AG20443 (cell line): ENCODE results near the gene ZNF318.
"Not testable (repeated sequence)": the region's sequence is repeated elsewhere in the genome, so short reads cannot be mapped to it uniquely, and the experiment has no call there.

Experiments used
- DNase-seq: peaks from one replicate; pipeline ENCODE4 v3.0.0; 2012; ENCODE audit warnings: low spot score, mixed read lengths

Gene ZNF318

DNA sequence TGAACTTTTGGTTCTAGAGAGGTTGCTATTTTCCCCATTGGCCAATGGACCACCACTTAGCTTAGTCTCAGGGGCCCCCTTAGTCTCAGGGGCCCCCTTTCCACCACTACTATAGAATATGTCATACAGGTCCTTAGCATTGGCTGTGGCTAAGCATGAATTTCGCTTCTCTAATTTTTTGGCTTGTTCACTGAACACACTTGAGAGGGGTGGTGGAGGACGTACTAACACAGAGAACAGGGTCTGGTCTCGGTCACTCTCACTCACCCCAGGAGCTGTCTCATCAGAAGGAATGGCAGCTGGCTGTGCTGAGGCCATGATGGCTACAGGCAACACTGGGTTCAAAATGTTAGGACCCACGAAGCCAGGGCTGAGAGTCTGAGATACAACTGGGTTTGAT lies 30.3 kb downstream of the ZNF318 start:
- DNase-seq = no peak

GRCh38 chr6:43338243-43338642 lies 31.2 kb downstream of the ZNF318 start:
- DNase-seq = no peak

DNA sequence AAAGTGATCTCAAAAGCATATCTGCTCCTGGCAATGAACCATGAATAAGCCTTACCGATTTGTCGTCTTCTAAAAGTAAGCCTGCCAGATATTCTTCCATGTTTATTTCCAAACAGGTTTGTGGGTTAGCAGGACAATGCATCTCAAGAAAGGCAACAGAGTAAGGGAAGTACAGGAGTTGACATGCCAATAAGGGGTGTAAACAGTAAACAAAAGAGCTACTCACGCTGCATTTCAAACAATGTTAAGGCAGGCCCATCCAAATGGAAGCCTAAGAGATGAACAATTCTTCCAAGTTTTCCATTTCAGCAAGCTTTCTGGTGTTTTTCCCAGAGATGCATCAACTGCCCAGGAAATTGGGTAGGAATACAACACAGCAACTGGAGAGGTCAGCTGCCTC lies 33.1 kb downstream of the ZNF318 start:
- DNase-seq = no peak

- no peak for DNase-seq
These were observed 34.0 kb downstream of the ZNF318 start for GRCh38 chr6:43335469-43335868.

- DNase-seq = peak; percentile 64
These were observed 34.9 kb downstream of the ZNF318 start for GRCh38 chr6:43334466-43335095.

DNA sequence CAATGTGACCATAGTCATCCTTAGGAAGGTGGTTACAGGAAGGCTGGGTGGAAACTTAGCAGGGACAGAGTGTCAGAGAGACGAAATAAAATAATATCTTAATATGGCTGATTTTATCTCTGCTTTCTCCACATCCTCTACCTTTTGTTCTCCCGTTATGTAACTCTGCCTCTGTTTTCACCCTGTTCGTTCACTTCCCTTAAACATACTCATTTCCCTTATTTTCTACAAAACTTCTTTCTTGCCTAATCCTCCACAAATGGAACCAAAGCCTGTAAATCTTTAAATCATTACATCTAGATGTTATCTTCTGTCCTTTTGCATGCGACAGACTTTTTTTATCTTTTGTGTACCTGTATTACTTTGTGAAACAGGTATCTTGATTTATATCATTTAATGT lies 37.6 kb downstream of the ZNF318 start:
- DNase-seq = no peak

GRCh38 chr6:43331470-43331869 lies 38.0 kb downstream of the ZNF318 start:
- no peak for DNase-seq

- DNase-seq = no peak
These were observed 40.9 kb downstream of the ZNF318 start for GRCh38 chr6:43328528-43328927.

DNA sequence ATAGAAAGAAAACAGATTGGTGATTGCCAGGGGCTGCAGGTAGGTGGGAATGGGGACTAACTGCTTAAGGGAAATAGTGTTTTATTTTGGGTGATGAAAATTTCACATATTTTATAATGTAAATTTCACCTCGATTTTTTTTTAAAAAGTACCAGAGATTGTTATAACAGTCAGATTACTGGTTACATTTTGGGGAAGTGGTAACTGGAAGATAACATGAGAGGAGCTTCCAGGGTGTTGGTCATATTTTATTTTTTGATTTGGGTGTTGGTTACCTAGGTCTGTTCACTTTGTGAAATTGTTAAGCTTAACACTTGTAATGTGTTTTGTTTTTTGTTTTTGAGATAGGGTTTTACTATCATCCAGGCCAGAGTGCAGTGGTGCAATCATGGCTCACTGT lies 43.6 kb downstream of the ZNF318 start:
- DNase-seq = no peak

DNA sequence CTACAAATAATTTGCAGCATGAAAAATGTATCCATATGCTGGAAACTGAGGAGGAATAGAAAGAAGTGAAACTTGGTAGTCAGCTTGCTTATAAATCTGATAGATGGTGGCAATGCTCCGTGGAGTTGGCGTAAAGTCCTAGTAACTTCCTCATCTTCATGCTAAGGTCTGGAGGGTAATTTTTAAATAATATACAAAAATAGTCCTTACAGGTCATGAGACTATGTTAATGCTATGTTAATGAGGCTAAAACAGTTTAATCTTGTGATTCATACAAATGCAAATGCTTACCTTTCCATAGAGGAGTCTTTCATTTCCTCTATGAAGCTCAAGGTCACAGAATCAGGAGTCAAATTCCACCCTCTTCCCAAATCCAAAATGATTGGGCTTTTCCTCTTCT lies 51.4 kb downstream of the ZNF318 start:
- no peak for DNase-seq

- DNase-seq = no peak
These were observed 55.6 kb downstream of the ZNF318 start for GRCh38 chr6:43313813-43314212.

DNA sequence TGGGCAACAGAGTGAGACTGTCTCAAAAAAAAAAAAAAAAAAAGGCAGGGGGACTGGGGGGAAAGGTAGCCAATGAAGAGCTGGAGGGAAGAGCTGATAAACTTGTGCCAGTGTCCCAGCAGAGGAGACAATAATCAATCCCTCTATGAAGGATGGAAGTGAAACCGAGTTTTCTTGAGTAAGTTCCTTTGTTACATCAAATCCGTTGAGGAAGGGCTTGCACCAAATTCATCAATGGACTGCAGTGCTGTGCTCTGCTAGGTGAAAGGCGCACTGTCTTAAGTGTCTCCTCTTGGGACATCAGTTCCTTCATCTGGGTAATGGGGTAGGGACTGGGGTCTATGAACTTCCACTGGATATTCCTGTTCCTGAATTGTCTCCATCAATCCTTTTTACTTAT lies 57.8 kb downstream of the ZNF318 start:
- DNase-seq = no peak

GRCh38 chr6:43310624-43311023 lies 58.8 kb downstream of the ZNF318 start:
- no peak for DNase-seq

- DNase-seq = no peak
These were observed 59.3 kb downstream of the ZNF318 start for GRCh38 chr6:43310134-43310533.

GRCh38 chr6:43308990-43309477 lies 60.4 kb downstream of the ZNF318 start:
- no peak for DNase-seq

- peak; percentile 70 for DNase-seq
These were observed 61.1 kb downstream of the ZNF318 start, which contains the start of gene CRIP3 for GRCh38 chr6:43308101-43308989. Gene CRIP3, minus strand, starts transcription at chr6:43308826. Its CDS starts 34 bp downstream, at chr6:43308792.

DNA sequence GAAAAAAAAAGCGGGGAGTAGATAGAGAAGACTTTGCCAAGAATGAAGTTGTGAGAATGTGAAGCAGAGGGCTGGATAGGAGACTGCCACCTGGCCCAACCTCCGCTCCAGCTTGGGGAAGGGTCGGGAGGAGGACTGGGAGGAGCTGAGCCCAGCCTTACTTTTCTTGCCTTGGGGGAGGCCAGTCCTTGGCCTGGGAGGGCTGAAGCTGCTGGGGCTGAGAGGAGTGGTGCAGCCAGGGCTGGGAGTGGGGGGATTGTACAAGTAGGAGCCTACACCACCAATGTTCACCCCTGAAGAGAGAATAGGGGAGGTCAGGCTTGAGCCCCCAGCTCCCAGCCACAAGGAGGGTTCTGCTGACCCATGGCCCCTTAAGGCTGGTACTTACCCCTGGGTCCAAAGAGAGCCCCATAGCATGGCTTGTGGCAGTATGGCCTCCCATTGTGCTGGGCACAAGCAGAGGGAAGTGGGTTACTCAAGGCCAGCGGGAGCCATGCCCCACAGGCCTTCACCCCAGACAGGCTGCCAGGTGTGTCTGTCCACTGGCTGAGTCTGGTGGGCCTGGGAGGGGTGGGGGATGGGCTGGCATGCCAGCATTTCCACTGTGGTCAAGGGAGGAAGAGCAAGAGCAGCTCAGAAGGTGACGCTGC lies 61.9 kb downstream of the ZNF318 start:
- DNase-seq = no peak

GRCh38 chr6:43306086-43306485 lies 63.4 kb downstream of the ZNF318 start:
- no peak for DNase-seq

GRCh38 chr6:43304882-43305281 lies 64.6 kb downstream of the ZNF318 start:
- no peak for DNase-seq

DNA sequence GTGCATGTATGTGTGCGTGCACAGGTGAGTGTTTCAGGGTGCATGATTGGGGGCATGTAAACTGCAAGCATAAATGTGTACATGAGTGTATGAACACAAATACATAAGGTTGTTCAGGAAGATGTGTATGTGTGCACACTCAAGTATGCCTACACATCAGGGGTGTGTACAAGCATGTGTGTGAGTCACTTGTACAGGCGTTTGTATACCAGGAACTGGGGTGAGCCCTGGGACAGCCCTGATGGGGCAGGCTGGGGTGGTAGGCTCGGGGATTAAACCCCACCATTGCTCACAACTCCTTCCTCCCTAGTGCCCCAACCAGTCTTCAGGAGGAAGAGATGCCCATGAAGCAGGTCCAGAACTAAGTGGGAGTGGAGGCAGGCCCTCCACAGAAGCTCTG lies 65.1 kb downstream of the ZNF318 start:
- no peak for DNase-seq

DNA sequence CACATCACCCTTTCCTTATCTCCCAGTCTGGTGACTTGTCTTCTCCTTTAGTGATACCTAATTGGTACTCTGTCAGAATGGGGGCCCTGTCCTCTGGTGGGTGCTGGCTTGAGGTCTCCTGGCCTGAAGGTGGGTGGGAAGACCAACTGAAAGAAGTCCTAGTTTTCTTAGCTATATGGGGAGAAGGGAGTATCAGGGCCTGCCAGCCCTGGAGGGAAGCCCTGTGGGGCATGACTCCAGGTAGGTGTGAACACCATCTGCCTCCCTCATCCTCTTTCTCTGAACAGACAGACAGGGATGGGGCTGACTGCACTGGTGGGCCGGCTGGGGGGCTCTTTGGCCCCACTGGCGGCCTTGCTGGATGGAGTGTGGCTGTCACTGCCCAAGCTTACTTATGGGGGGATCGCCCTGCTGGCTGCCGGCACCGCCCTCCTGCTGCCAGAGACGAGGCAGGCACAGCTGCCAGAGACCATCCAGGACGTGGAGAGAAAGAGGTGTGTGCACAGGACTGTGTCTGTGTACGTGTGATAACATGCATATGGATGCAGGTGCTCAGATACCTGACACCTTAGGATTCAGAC lies 65.6 kb downstream of the ZNF318 start:
- no peak for DNase-seq

DNA sequence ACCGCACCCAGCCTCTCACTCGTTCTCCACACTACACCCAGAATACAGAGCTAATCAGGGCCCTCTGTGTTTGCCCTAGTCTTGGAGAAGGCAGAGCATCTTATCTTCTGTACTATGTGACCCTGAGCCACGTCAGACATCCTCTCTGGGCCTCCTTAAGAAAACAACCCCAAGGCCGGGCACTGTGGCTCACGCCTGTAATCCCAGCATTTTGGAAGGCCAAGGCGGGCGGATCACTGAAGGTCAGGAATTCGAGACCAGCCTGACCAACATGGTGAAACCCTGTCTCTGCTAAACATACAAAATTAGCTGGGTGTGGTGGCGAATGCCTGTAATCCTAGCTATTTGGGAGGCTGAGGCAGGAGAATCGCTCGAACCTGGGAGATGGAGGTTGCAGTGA lies 66.4 kb downstream of the ZNF318 start:
- not testable (repeated sequence) for DNase-seq
